GM18951 (cell line): Measurements from ENCODE around the gene PSMB8.
"Not testable (repeated sequence)": the region's sequence is repeated elsewhere in the genome, so short reads cannot be mapped to it uniquely, and the experiment has no call there.

Source experiments
- POLR2A ChIP-seq: IDR thresholded peaks from 4 replicates; pipeline ENCODE4 v1.6.1; 2011; ENCODE audit warnings: mild to moderate bottlenecking; ENCODE audit not compliant: insufficient read length, insufficient read depth; ENCODE audit errors: extremely low read depth
- in situ Hi-C: fragments of 300-500 bp; cut with MboI; formaldehyde crosslinking; loops from one replicate; pipeline ENCODE4 v1.12.0; 2022; ENCODE audit warnings: low sequenced_read_pairs, mixed read lengths, inconsistent platforms; ENCODE audit not compliant: unreplicated experiment

PSMB8 gene

GRCh38 chr6:32843979-32844838 is at the start of gene PSMB8:
TSS of gene PSMB8 (minus strand) at chr6:32844047. CDS start at chr6:32843996, 51 bp downstream.
- in situ Hi-C loops, result no loop called here
- peak; percentile 51 for TF ChIP-seq POLR2A

- in situ Hi-C loops, result no loop called here
- no peak for TF ChIP-seq POLR2A
These were observed 47.0 kb upstream of the PSMB8 start for GRCh38 chr6:32890831-32891230.

GRCh38 chr6:32889533-32889932 is 45.7 kb upstream of the PSMB8 start:
- in situ Hi-C loops, result loop anchor here (5.0 kb wide), 2 partner anchors 53 to 83 kb away; partner anchors contain the start of gene HLA-DMB
- TF ChIP-seq POLR2A, result no peak

DNA sequence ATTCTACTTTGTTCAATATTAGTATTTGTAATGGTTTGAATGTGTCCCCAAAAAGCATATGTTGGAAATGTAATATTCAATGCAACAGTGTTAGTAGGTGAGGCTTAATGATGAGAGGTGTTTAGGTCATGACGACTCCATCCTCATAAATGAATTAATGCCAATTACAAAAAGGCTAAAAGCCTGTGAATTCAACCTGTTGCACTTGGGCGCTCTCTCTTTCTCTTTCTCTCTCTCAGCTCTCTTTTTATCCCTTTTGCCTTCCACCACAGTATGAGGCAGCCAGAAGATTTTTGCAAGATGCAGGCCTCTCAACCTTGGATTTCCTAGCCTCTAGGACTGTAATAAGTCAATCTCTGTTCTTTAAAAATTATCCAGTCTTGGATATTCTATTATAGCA is 44.7 kb upstream of the PSMB8 start:
- TF ChIP-seq POLR2A, result no peak
- in situ Hi-C loops, result loop anchor here (5.0 kb wide), 2 partner anchors 54 to 84 kb away; partner anchors contain the start of gene HLA-DMB

GRCh38 chr6:32887616-32888015 is 43.8 kb upstream of the PSMB8 start:
- in situ Hi-C loops, result loop anchor here (5.0 kb wide), 2 partner anchors 55 to 85 kb away; partner anchors contain the start of gene HLA-DMB
- TF ChIP-seq POLR2A, result no peak

GRCh38 chr6:32886681-32887383 is 43.0 kb upstream of the PSMB8 start:
- no peak for TF ChIP-seq POLR2A
- in situ Hi-C loops, result loop anchor here (5.0 kb wide), 2 partner anchors 55 to 85 kb away; partner anchors contain the start of gene HLA-DMB

DNA sequence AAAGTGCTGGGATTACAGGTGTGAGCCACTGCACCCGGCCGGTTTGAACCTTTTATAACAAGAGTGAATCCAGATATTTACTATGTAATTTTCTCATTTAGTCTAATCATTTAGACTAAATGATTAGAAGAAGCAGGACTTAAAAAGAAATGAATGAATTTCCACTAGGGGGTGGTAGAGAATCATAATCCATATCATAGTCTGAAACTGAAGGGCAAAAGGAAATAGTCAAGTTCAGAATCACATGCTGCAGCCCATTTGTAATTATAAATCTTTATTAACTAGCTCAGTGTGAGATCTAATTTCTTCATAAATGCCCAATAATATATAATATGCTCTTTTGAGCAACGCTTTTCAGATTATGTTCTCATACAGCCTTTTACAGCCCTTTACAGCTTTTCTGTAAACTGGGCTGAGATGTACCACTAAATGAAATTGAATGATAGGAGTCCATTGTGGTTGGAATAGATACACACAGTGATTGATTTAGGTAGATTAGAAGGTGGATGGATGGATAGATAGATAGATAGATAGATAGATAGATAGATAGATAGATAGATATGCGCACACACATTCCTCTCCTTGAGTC is 41.9 kb upstream of the PSMB8 start:
- no peak for TF ChIP-seq POLR2A
- in situ Hi-C loops, result loop anchor here (5.0 kb wide), 2 partner anchors 57 to 87 kb away; partner anchors contain the start of gene HLA-DMB

- TF ChIP-seq POLR2A, result no peak
These were observed 39.9 kb upstream of the PSMB8 start for GRCh38 chr6:32883789-32884188.

DNA sequence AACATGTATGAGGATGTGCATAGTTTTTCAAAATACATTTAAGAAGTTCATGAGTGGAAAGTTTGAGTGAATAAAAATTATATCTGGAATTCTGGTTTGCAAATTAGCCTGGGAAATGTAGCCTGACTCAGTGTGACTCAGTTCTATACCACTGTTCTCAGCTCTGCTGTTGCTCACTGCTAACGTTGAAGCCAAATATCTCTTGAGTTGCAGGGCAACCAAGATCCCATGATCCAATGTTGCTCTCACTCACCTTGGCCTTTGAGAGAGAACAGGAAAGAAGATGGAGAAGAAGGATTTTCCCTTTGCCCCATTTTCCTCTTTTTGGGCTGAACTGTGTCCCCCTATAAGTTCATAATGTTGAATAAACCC is 39.0 kb upstream of the PSMB8 start:
- in situ Hi-C loops, result no loop called here
- TF ChIP-seq POLR2A, result no peak

More at GRCh38 chr6:32883789-32884188, 39.9 kb upstream of the PSMB8 start:
- in situ Hi-C loops, result no loop called here

GRCh38 chr6:32880962-32881361 is 37.1 kb upstream of the PSMB8 start:
- in situ Hi-C loops, result not testable (repeated sequence)

GRCh38 chr6:32879691-32880090 is 35.8 kb upstream of the PSMB8 start:
- in situ Hi-C loops, result no loop called here
- no peak for TF ChIP-seq POLR2A

- in situ Hi-C loops, result no loop called here
- TF ChIP-seq POLR2A, result no peak
These were observed 32.8 kb upstream of the PSMB8 start for GRCh38 chr6:32876603-32877002.

DNA sequence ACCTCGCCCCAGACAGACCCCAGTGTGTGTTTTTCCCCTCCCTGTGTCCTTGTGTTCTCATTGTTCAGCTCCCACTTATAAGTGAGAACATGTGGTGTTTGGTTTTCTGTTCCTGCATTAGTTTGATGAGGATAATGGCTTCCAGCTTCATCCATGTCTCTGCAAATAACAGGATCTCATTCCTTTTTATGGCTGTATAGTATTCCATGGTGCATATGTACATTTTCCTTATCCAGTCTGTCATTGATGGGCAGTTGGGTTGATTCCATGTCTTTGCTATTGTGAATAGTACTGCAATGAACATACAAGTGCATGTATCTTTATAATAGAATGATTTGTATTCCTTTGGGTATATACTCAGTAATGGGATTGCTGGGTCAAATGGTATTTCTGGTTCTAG is 30.1 kb upstream of the PSMB8 start:
- in situ Hi-C loops, result not testable (repeated sequence)
